VCaP (cell line): ENCODE measurements around the gene MTCL1.

Experiments used
- H3K27ac ChIP-seq: fragments of 450-650 bp; 2 replicates; pipeline ENCODE4 v1.5.1; 2017
- TF ChIP-seq, protein P1 (sequence below): fragments of 450-650 bp; conservative IDR thresholded peaks from 2 replicates; pipeline ENCODE4 v1.5.1; 2017; ENCODE audit warnings: mild to moderate bottlenecking, moderate library complexity

MTCL1 gene

DNA sequence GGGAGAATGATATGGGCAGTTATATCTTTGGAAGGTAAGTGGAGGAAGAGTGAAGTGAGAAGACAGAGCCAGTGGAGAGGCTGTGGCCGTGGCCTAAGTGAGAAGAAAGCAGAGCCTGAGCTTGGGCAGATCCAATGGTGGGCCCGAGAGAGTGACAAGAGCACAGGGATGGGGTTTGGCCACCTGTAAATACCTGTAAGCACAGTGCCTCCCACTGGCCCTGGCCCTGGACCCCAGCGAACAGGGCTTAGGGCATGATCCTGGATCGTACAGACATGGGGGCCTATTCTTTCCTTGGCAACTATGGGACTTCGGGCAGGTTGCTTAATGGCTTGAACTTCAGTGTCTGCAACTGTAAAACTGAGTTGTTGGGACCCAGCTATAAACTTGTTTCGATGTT is 44.1 kb downstream of the MTCL1 start:
- no peak overlapping the region for H3K27ac ChIP-seq
- TF ChIP-seq, protein P1, sequence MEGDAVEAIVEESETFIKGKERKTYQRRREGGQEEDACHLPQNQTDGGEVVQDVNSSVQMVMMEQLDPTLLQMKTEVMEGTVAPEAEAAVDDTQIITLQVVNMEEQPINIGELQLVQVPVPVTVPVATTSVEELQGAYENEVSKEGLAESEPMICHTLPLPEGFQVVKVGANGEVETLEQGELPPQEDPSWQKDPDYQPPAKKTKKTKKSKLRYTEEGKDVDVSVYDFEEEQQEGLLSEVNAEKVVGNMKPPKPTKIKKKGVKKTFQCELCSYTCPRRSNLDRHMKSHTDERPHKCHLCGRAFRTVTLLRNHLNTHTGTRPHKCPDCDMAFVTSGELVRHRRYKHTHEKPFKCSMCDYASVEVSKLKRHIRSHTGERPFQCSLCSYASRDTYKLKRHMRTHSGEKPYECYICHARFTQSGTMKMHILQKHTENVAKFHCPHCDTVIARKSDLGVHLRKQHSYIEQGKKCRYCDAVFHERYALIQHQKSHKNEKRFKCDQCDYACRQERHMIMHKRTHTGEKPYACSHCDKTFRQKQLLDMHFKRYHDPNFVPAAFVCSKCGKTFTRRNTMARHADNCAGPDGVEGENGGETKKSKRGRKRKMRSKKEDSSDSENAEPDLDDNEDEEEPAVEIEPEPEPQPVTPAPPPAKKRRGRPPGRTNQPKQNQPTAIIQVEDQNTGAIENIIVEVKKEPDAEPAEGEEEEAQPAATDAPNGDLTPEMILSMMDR, result no peak

DNA sequence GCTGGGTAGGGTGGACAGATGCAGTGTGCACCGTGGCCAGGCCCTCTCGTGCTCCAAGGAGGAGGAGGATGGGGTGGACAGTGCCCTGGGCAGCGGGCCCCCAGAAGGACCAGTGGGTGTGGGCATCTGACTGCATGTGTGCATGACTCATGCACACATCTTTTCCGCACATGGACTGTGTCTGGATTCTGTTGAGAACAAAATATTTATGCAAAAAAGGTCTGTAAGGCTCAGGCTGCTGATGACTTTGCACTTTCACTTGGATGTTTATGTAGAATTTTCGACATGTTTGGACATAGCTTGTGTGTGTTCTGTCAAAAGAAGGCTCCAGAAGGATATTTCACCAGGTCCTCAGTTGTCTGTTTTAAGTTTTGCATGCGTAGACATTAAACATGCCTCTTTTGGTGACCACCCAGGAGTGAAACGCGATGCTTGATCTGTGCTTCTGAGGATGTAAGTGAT is 45.6 kb downstream of the MTCL1 start:
- no peak overlapping the region for H3K27ac ChIP-seq
- TF ChIP-seq, protein P1, result no peak

DNA sequence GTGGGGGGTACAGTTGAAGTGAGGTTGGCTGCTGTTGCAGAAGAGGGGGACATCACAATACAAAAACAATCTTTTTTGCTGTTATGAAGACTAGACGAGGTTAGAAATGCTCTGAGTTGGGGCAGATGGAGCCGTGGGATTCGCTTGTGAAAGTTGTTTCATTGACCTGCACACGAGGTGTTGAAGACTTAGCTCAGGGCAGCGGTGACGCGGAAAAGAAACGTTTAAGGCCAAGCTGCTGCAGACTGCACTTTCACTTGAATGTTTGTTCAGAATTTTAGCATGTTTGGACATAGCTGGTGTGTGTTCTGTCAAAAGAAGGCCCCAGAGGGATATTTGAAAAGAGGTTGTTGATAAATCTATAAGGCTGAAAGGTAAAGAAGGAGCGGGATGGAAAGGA is 46.3 kb downstream of the MTCL1 start:
- no peak overlapping the region for H3K27ac ChIP-seq
- TF ChIP-seq, protein P1, result no peak

DNA sequence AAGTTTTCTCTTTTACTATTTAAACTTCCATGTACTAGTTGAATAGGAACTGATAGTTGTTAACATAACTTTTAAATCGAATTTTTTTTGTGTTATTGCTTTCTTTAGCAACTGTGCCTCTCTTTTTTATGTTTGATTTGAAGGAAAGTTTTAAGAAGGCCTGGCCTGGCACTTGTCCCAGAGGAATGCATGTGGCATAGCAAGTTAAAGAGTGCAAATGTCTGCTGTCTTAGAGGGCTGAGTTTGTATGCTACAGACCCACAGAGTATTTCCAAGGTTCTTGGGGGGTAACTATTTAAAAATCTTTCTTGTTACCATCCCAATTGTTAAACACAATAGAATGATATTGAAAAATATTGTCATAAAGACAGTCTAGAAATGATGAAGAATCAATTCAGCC is 47.0 kb downstream of the MTCL1 start:
- no peak overlapping the region for H3K27ac ChIP-seq

DNA sequence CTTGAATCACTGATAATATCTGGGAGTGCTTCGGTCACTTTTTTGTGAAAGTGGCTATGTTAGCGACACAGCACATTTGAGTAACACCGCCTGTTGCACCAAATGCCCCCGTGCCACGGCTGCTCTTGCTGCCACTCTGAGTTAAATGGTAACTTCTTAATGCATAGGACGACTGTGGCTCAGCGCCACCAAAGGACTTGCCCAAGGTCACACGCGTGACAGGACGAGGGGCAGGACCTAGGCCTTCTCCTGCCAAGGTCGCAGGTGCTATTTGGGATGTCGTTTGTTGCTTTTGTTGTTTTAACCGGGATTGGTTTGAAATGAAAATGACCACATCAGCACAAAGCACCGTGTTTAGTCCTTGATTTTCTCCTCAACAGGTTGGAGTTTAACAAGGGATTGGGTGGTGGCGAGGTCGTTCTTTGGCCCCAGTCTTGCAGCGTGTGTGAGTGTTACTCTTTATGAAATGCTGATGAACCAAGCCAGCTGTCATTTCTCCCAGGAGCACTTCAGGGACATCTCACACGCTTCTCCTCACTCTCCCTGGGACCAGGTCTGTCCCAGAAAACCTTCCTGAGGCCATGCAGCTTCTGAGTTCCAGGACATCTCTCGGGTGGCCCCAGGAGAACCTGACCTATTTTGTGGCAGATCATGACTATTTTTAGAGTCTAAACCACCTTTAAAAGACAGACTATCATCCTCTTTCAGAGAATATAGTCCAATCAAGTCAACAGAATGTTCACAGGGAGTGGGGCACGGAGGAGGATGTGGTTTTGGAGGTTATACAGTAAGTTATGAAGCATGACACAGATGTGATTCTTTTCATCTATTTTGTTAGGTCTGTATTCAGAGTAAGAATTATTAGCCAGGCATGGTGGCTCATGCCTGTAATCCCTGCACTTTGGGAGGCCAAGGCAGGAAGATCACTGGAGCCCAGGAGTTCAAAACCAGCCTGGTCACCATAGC is 49.9 kb downstream of the MTCL1 start:
- no peak overlapping the region for H3K27ac ChIP-seq

More for the DNA sequence above, 47.0 kb downstream of the MTCL1 start:
- TF ChIP-seq, protein P1, result no peak

DNA sequence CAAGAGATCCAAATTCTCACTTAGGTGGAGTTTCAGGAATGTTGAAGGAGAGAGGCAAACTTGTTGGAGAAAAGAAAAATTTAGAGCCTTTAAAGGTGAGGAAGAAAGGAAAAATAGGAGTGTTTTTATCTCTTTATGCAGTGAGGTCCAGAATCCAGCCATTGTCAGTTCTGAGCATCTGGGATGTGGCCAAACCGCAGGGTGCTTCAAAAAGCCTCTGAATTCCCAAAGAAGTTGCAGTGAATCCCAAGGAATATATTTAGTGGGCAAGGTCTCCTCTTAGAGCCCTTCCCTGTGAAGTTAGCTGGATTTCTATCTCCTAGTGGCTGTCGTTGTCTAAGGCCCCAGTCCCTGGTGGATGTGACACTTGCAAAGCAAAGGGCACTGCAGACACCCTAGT is 51.2 kb downstream of the MTCL1 start:
- TF ChIP-seq, protein P1, result no peak
- H3K27ac ChIP-seq, result no peak overlapping the region

More for the DNA sequence above, 49.9 kb downstream of the MTCL1 start:
- TF ChIP-seq, protein P1, result no peak

DNA sequence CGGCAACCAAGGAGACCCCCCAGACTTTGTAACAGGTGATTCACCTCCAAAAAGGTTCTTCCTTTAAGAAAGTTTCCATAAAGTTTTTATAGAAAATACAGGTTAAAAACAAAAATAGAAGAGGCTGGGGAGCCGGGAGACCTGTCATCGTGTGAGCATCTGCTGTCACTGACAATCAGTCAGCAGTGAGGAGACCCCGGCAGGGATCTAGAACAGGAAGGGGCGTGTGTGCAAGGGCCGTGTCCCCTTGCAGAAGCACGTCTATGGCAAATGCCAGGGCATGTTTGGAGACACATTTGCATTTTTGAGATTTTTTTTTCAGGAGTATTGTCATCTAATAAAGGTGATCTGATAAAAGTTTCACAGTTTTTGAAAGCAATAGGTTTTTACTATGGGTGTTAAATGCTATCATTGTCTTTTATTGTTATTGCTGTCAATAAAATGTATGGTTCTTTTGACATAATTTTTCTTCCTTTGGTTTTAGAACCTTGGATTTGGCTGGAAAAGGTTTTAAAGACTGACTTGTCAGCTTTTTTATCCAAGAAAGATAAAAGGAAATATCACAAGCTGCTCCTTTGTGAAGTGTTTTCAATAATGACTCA is 52.1 kb downstream of the MTCL1 start:
- no peak overlapping the region for H3K27ac ChIP-seq
- TF ChIP-seq, protein P1, result no peak
